Lower leg skin (tissue), 4 donors: ENCODE measurements around the gene HOXC10. TPM values are rescaled to one million over a fixed set of nuclear protein-coding genes. Genes with fewer than 3 reads are reported as not detected.
A peak's percentile ranks its signal among the peaks of the same experiment; 100 is the strongest.

Experiments
- DNase-seq, 2 donors: peaks; one replicate each; pipeline ENCODE4 v3.0.0-alpha.2; 2019; ENCODE audit warnings: low spot score in 2 of 2
- H3K4me3 ChIP-seq: fragments of 200-600 bp; sonication (generic); 2 replicates; pipeline ENCODE4 v1.5.1; 2017; ENCODE audit warnings: mild to moderate bottlenecking, low read depth; ENCODE audit not compliant: poor library complexity, severe bottlenecking
- POLR2A ChIP-seq, 2 donors: fragments of 450-650 bp; IDR thresholded peaks; one replicate each; pipeline ENCODE4 v1.6.1; 2016 to 2017; ENCODE audit warnings: antibody characterized with exemption in 2 of 2, mild to moderate bottlenecking in 1 of 2, moderate library complexity in 1 of 2
- WGBS, 2 donors: methylation state at CpG; one replicate each; pipeline ENCODE4 v1.1.5; 2018; 5-methylcytosine and 5-hydroxymethylcytosine counted together
- intact Hi-C: fragments of 100-400 bp; cut with DNase I; formaldehyde crosslinking; loops from one replicate; pipeline ENCODE4 v1.15.0; 2023; ENCODE audit warnings: low total_unique reads
- total RNA-seq, 4 donors: library from RNA; depleted of rRNA; stranded (reverse); fragments of >200 nt; gene quantifications; one replicate each; pipeline ENCODE4 v1.1.0, GENCODE V29; 2016
- TF ChIP-seq, protein P1 (sequence below), 3 donors: fragments of 450-650 bp; IDR thresholded peaks; one replicate each; pipeline ENCODE4 v1.5.1; 2016; ENCODE audit warnings: antibody characterized with exemption in 3 of 3, mild to moderate bottlenecking in 3 of 3, moderate library complexity in 2 of 3

Gene HOXC10
- total RNA-seq, 4 donors from 2014 or later: 14.2 to 35.9 (median 23.4) TPM

DNA sequence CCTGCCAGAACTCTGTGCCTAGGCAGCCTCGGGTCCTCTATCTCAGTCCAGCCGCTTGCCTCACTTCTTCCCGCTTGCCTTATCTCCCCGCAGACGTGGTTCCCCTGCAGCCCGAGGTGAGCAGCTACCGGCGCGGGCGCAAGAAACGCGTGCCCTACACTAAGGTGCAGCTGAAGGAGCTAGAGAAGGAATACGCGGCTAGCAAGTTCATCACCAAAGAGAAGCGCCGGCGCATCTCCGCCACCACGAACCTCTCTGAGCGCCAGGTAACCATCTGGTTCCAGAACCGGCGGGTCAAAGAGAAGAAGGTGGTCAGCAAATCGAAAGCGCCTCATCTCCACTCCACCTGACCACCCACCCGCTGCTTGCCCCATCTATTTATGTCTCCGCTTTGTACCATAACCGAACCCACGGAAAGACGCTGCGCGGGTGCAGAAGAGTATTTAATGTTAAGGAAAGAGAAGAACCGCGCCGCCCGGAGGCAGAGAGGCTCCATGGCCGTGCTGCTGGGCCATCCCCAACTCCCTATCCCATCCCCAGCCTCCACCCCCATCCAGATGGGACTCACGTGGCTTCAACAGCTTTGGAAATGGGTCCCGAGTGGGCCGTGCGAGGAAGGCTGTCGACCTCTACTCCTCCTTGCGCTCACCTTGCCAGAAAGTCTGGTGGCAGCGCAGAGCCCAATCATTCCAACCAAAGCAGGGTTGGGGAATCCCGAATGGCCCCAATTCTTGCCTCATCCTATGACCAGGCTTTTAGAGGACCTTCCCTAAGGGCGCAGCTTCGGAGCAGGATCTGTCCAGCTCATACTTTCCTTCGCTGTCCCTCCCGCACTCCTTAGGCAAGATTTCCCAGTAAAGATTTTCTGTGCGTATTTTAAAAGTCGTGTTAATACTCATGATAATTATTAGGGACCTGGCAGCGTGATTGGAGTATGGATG lies 39.8 kb upstream of the HOXC10 start:
- no peak overlapping the region for H3K4me3 ChIP-seq
- peak in 1 of 2 donors; percentile 82 for DNase-seq
- intact Hi-C loops: no loop called here
- 53 to 57% methylated on average over 49 to 51 of the region's 51 CpGs for WGBS, 2 donors
- no peak for TF ChIP-seq POLR2A (IDR thresholded peaks at IDR 0.05)
- TF ChIP-seq, protein P1, sequence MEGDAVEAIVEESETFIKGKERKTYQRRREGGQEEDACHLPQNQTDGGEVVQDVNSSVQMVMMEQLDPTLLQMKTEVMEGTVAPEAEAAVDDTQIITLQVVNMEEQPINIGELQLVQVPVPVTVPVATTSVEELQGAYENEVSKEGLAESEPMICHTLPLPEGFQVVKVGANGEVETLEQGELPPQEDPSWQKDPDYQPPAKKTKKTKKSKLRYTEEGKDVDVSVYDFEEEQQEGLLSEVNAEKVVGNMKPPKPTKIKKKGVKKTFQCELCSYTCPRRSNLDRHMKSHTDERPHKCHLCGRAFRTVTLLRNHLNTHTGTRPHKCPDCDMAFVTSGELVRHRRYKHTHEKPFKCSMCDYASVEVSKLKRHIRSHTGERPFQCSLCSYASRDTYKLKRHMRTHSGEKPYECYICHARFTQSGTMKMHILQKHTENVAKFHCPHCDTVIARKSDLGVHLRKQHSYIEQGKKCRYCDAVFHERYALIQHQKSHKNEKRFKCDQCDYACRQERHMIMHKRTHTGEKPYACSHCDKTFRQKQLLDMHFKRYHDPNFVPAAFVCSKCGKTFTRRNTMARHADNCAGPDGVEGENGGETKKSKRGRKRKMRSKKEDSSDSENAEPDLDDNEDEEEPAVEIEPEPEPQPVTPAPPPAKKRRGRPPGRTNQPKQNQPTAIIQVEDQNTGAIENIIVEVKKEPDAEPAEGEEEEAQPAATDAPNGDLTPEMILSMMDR (IDR thresholded peaks at IDR 0.05): no peak

DNA sequence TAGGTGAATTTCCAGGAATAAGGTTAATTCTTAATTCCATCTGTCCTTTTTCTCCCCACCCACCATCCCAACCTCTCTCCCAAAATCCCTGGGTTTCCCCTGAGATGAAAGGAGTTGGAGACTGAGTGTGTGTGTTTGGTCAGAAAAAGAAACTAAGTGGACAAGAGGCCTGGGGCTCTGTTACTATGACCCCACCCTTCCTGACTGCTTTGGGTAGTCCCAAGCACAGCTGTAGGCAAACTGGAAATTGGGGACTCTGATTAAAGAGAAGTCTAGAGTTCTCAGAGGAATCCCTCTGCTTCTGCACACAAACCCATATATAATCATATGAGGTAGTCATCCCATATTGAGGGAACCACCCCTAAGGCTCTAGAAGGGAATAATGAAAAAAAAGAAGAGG lies 37.2 kb upstream of the HOXC10 start:
- no peak overlapping the region for H3K4me3 ChIP-seq
- TF ChIP-seq POLR2A (IDR thresholded peaks at IDR 0.05): no peak
- TF ChIP-seq, protein P1 (IDR thresholded peaks at IDR 0.05): no peak
- DNase-seq: no peak
- intact Hi-C loops: no loop called here

DNA sequence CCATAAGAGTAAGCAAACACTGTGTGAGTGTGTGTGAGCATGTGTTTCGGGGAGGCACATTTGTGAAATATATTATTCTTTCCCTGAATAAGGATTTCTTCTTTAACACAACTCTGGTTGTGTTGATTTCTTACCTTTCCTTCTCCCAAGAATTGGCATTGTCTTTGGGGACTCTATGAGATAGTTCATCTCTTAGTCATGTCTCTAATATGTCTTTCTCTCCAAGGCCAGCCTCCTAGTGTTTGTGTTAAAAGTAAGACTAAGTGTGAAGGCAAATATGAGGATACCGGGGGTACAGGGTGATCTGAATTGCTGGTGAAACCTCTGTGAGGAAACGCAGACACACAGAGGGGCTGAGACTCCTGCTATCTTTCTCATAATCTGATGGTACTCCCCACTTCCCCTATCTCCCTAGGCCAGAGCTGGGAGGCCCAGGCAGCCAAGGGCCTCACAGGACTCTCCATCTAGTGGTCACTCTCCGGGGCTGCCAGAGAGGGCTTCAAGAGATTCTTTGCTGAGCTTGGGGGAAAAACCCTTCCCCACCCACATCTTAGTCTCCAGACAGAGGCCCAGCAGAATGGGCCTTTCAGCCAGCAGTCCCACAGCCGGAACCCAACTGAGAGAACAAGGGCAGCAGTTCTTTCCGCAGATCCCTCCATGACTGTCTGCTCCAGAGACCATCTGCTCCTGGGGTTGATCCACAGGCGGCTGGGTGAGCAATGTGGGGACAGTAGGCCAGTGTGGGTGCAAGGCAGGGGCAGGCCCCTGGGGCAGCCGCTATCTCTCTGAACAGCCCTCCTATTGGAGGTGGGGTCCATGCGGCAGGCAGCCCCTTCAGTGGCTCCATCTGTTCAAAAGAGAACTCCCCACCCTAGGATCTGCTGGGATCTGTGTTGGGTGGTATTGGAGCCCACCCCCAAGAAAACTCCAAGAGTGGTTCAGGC lies 36.0 kb upstream of the HOXC10 start:
- TF ChIP-seq, protein P1 (IDR thresholded peaks at IDR 0.05): no peak
- TF ChIP-seq POLR2A (IDR thresholded peaks at IDR 0.05): no peak
- intact Hi-C loops: no loop called here
- WGBS, 2 donors: 68 to 76% methylated on average over 9 of the region's 9 CpGs
- DNase-seq: peak in 1 of 2 donors; percentile 73
- H3K4me3 ChIP-seq: no peak overlapping the region

DNA sequence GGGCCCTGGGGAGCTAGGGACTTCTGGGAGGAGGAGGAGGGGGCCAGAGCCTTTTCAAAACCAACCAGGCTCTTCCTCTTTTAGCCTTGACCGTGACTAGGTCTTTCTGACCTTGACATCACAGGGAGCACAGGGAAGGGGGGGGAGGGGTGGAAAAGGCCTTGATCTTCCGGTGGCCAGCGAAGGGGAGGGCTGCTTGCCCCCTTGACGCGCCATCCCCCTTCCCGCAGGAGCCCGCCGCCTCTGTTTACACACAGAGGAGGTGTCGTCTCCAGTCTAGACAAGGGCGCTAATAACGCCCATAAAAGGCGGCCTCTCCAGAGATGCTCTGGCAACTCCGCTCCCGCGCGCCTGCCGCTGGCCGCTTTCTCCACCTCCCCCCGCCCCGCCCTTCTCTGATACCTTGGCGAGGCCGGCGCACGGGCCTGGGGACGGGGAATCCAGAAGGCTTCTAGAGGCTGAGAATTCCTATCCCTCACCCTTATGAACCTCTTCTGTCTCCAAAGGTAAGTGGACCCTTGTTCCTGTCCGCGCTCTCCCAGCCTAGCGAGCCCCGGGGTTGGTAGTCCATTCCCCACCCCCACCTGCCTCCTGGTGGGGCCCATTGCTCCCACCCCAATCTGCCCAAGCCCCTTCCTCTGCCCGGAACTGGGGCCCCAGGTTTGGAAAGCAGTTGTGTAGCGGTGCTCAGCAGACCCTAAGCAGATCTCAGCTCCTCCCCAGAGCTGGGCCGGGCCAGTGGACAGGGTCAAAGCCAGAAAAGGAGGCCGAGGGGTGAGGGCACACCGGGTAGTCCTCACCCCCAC lies 35.1 kb upstream of the HOXC10 start:
- 27 to 32% methylated on average over 31 to 34 of the region's 34 CpGs for WGBS, 2 donors
- DNase-seq: peak in 1 of 2 donors; percentile 85

More for the DNA sequence above, 35.1 kb upstream of the HOXC10 start:
- intact Hi-C loops: loop anchor here (5.0 kb wide), 1 partner anchor 158 kb away; no protein-coding TSS in a partner anchor
- no peak overlapping the region for H3K4me3 ChIP-seq
- TF ChIP-seq POLR2A (IDR thresholded peaks at IDR 0.05): no peak
- TF ChIP-seq, protein P1 (IDR thresholded peaks at IDR 0.05): no peak
